Measurements from ENCODE around the gene ZNF70.

The ZNF70 gene

DNA sequence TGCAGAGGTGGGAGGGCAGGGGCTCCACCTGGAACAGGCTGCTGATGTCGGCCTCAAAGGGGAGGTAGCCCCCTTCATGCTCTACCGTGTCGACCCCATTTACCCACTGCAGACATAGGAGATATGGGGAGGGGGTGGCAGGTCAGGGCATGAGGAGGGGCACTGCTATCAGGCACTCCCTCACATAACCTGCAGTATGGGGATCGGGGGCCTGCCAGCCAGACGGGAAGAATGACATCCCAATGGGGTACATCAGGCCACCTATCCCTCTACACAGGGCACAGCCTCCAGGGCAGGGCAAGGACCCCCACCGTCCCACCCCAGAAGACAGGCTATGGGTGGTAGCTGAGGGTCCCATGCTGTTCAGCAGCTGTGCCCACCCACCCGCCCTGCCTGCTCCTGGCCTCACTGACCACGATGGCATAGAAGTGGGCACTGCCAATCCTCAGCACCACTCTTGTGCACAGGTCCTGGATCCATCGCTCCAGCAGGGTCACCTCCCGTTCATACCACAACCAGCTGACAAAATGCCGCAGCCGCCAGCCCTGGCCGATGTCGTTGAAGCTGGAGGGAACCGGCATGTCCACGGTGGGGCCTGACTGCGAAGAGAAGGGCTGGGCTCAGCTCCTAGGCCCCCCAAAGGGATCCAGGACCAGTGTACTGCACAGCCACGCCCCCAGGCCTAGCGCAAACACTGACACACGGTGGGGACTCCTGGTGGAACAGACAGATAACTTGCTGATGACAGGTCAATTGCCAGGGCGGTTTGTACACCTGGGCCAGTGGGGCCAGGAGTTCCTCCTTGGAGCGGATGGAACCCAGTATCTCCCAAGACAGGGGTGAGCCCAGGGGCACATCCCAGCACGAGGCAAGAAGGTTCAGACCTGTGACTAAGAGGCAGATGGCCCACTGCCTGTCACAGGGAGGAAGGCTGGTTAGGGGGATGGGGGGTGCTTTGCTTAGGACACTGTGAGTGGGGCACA, 36.0 kb downstream of the ZNF70 start:
- DNase-seq, result no peak

DNA sequence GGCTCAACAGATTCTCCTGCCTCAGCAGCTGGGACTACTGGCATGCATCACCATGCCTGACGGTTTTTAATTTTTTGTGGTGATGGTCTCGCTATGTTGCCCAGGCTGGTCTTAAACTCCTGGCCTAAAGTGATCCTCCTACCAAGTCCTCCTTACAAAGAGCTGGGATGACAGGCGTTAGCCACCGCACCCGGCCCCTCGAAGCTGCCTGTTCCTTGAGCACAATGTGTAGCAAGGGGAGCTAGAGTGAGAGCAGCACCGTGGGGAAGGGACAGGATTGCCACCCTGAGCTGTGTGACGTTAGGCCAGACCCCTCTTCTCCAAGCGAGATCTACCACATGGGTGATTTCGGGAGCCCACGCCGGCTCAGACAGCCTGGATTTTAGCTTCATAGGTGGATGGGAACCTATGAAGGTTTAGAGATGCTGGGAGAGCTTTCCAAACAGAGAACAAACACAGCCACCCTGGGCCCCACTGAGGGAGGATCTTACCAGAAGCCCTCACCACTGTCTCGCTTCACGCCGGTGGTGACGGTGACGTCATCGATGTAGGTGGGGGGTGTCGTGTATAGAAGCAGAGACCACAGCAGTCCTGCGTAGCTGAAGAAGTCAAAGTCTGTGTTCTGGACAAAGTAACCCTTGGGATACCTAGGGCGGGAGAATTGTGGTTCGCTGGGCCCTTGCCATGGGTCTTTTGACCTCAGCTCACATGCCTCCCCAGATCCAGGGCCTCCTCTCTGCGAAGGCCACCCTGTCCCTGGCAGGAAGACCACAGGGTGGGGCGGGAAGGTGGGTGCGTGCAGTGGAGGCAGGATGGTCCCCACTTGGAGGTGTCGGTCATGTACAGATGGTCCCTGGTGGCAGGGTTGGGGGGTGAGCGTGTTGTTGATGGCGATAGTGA, 37.0 kb downstream of the ZNF70 start:
- no peak for DNase-seq

GRCh38 chr22:23712256-23712655, 38.7 kb downstream of the ZNF70 start:
- DNase-seq, result no peak

- no peak for DNase-seq
Measured at GRCh38 chr22:23709107-23709506, 41.8 kb downstream of the ZNF70 start.

GRCh38 chr22:23708270-23708669, 42.6 kb downstream of the ZNF70 start:
- DNase-seq, result no peak

GRCh38 chr22:23705358-23705757, 45.6 kb downstream of the ZNF70 start:
- no peak for DNase-seq

DNA sequence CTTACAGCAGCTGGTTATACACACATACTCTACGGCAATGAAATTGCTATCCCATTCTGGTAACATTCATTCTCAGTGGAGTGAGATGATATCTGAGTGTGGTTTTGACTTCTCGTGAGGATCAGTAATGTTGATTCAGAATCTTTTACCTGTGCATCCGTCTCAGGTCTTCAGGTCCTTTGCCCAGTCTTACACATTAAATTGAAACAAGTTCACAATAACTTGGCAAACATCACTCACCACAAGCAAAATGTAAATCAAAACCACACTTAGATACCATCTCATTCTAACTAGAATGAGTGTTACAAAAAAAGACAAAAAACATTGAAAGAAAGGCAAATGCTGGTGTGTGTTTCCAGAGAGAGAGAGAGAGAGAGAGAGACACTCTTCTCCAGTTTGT, 46.1 kb downstream of the ZNF70 start:
- no peak for DNase-seq

DNA sequence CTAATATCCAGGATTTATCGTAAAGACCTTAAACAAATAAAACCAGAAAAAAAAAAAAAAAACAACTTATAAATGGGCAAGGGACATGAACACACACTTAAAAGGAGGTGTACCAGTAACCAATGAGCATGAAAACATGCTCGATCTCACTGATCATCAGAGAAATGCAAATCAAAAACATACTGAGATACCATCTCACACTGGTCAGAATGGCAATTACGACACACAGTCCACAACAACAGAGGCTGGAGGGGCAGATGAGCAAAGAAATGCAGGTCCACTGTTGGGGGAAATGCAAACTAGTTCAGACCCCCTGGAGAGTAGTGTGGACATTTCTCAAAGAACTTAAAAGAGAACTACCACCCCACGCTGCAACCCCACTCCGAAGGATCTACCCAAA, 46.9 kb downstream of the ZNF70 start:
- DNase-seq, result no peak

DNA sequence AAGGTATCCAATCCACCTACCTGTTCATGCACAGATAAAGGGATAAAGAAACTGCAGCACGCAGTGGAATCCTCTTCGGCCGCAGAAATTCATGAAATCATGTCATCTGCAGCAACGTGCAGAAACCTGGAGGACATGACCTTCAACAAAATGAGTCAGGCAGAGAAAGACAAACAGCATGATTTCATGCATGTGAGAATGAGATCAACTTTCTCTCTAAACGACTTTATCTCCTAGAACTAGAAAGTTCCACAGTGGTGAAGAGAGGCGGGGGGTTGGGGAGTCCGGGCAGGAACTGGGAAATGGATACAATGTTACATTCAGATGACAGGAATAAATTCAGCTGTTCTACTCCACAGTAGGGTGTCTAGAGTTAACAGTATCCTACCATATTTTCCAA, 50.2 kb downstream of the ZNF70 start:
- DNase-seq, result no peak

DNA sequence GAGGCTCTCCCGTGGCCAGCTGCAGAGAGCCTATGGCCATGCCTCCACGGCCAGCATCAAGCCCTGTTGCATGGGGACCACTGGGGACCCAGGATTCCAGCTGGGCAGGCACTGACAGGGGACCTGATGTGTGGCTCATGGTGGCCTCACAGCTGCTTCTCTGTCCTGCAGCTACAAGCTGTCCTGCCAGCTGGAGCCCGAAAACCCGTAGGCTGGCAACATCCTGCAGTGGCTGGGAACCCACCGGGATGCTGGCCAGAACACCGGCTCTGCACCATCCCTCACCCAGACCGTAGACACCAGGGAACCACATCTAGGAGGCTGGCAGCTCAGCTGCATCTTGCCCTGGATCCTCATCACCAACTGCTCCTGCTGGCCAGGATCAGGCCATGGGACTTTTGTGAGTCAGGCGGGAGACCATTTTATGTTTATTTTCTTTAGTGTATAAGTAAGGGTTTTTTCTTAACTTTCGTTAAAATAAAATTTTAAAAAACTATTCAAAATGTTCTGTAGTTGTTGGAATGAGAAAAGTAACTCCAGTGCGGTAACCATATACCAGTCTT, 52.2 kb downstream of the ZNF70 start:
- DNase-seq, result no peak

- no peak for DNase-seq
Measured at GRCh38 chr22:23698094-23698493, 52.8 kb downstream of the ZNF70 start.

GRCh38 chr22:23697031-23697970, 53.6 kb downstream of the ZNF70 start:
- DNase-seq, result no peak

DNA sequence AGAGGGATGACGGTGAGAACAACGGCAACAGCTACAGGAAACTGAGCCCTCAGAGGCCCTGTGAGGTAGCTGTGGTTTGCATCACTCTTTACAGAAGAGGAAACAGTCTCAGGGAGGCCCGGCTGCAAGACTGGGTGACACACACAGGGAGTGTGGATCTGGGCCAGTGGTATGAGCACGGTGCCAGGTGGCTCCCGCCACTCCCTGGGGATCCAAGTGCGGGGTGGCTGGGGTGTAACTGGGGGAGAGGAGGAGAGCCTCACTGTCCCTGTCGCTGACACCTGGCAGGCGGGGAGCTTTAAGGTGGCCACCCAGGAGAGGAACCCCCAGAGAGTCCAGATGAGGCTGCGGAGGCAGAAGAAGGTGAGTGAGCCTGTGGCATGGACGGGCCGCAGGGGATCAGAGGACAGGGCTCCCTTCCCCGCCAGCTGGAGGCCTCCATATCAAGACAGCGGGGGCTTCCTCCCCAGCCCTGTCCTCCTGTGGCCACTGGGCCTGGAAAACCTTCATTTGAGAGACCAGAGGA, 54.5 kb downstream of the ZNF70 start:
- DNase-seq, result no peak

GRCh38 chr22:23695571-23696325, 55.2 kb downstream of the ZNF70 start:
- DNase-seq, result no peak

GRCh38 chr22:23695141-23695540, 55.8 kb downstream of the ZNF70 start:
- no peak for DNase-seq

GRCh38 chr22:23693979-23694680, 56.8 kb downstream of the ZNF70 start:
- DNase-seq, result no peak

DNA sequence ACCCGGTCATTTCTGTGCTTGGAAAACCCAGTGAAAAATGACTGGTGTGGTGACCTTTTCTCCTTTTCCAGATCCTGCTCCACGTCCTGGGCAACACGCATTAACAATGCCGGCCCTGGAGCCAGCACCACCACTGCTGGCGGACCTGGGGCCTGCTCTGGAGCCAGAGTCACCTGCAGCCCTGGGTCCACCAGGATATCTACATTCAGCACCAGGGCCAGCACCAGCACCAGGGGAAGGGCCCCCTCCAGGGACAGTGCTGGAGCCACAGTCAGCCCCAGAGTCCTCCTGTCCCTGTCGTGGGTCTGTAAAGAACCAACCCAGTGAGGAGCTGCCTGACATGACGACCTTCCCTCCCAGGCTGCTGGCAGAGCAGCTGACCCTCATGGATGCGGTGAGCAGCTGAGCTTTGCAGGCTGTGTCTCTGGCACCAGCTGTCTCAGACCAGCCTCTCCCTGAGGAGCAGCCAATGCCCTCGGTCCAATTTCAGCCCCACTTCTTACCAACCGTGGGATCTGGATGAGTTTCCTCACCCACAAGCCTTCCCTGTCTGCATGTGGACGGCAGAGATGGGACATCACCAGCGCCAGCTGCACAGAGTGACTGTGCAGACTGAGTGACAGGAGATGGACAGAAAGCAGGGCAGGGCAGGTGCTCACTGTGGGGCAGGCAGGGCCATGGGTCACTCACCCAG, 58.2 kb downstream of the ZNF70 start:
- no peak for DNase-seq

DNA sequence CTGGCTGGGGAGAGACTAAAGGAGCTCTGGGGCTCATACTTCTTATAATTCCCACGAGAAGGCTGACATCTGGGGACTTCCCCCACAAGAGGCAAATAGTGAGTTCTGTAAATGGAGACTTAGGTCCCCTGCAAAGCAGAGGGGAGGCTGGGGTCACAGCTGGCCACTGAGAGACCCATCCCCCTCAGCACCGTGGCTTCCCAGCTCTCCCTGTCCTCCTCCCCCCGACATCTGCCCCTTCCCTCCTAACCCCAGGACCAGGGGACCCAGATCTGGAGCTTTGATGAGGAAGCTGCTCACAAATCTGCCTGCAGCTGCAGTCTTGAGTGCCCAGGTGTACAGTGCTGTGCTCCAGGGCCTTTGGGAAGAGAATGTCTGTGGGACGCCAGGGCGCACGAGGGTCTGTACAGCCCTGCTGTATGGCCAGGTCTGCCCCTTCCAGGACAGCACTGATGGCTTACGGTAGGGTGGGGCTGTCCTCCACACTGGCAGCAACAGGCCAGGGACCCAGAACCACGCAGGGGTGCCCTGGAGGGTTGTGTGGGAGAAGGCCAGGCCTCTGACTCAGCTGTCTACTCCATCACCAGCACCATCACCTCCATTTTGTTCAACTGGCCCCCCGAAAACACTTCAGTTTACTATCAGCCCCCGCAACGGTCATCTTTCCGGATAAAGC, 59.0 kb downstream of the ZNF70 start:
- DNase-seq, result no peak

DNA sequence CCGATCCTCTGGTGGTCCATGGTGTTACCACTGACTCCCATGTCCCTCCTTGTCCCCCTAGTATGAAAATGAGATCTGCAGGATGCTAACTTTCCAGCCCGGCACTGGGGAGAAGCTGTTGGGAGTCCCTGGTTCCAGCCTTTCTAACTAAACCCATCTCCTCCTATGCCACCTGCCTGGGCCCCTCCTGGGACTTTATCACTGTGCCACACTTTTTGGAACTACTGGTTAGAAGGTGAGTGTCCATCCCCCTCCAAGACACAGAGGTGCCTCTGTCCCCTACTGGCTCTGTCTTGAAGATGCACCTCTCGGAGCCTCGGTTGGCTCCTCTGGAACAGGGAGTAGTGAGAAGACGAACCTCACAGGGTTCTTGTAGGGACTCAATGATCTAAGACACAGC, 60.2 kb downstream of the ZNF70 start, which contains the start of gene RGL4:
Gene RGL4 (plus strand): TSS at position 301 of the 400 bp plus-strand sequence. CDS start 1,018 bp downstream, outside the sequence.
- DNase-seq, result no peak
